Measurements from ENCODE around the gene ZMIZ1. TPM values are rescaled to one million over a fixed set of nuclear protein-coding genes. Genes with fewer than 3 reads are reported as not detected.

ZMIZ1 gene
- total and polyA plus RNA-seq, 2 experiments from 2014 or later: 9.2 to 30.9 TPM

- H3K36me3 ChIP-seq (ENCODE audit: insufficient read depth): no peaks in the 10 kb centered on the region
- no peaks in the 10 kb centered on the region for H4K20me1 ChIP-seq (replicated peaks; ENCODE audit: insufficient read depth)
- Mint-ChIP-seq H3K4me1 (peaks cover 47% of the 10 kb centered on the region), H3K36me3 (ENCODE audit: low read depth) (no peaks in the 10 kb centered on the region), H3K27ac (no peak overlapping the region), H3K4me3 (no peak overlapping the region), H3K27me3 (ENCODE audit: insufficient read depth, low read depth, poor library complexity) (peaks cover 17% of the 10 kb centered on the region), H3K9me3 (no peaks in the 10 kb centered on the region)
- ATAC-seq (no peak), DNase-seq (ENCODE audit: low spot score) (no peak)
- H3K27ac ChIP-seq (ENCODE audit: low read depth): no peak overlapping the region
- no peaks in the 10 kb centered on the region for H3K9me2 ChIP-seq (ENCODE audit: insufficient read depth)
- peaks cover 17% of the 10 kb centered on the region for H3K79me2 ChIP-seq (replicated peaks; ENCODE audit: insufficient read depth)
- TF ChIP-seq CTCF (conservative IDR thresholded peaks at IDR 0.05; ENCODE audit: low read depth in 2 of 2) (no peak), EZH2phosphoT487 (IDR thresholded peaks at IDR 0.05; ENCODE audit: unreplicated experiment) (no peak), REST (IDR thresholded peaks at IDR 0.05; ENCODE audit: unreplicated experiment) (no peak), ZNF114 (CRISPR knock-in tag; IDR thresholded peaks at IDR 0.05) (no peak), EZH2 (IDR thresholded peaks at IDR 0.05; ENCODE audit: low read depth, unreplicated experiment) (no peak), STAT1 (IDR thresholded peaks at IDR 0.05; ENCODE audit: unreplicated experiment) (no peak), CREB1 (CRISPR knock-in tag; IDR thresholded peaks at IDR 0.05; ENCODE audit: low read depth) (no peak), JUNB (IDR thresholded peaks at IDR 0.05; ENCODE audit: unreplicated experiment) (no peak), ZNF462 (CRISPR knock-in tag; IDR thresholded peaks at IDR 0.05) (no peak), ZNF331 (CRISPR knock-in tag; IDR thresholded peaks at IDR 0.05; ENCODE audit: low read depth) (no peak), ETS1 (IDR thresholded peaks at IDR 0.05) (no peak), NANOG (IDR thresholded peaks at IDR 0.05; ENCODE audit: borderline replicate concordance) (no peak), POLR2AphosphoS5 (IDR thresholded peaks at IDR 0.05; ENCODE audit: low read depth) (no peak)
- H3K4me1 ChIP-seq (ENCODE audit: insufficient read depth): peaks cover 24% of the 10 kb centered on the region
- no peaks in the 10 kb centered on the region for H3K27me3 ChIP-seq (ENCODE audit: insufficient read depth)
- no peak overlapping the region for H3K4me2 ChIP-seq
- no peak overlapping the region for H3K4me3 ChIP-seq
- no peaks in the 10 kb centered on the region for H3F3A ChIP-seq (replicated peaks; ENCODE audit: low read depth)
- no peak overlapping the region for H2AFZ ChIP-seq
These were observed 85.0 kb downstream of the ZMIZ1 start for GRCh38 chr10:79153745-79154144.

Data from GM23338 (cell line).